Body of pancreas (tissue), 4 donors: ENCODE results near the gene GABRR1.

Experiments
- CTCF ChIP-seq, 7 experiments: fragments of 450-650 bp in 4 of 7; fragments of 200-600 bp in 3 of 7; sonication (generic) in 3 of 7; IDR thresholded peaks; one replicate each; pipeline ENCODE4 v1.5.1; 2016 to 2019; ENCODE audit warnings: antibody characterized with exemption in 7 of 7
- POLR2A ChIP-seq, 3 donors: fragments of 450-650 bp; IDR thresholded peaks; one replicate each; pipeline ENCODE4 v1.6.1; 2016; ENCODE audit warnings: antibody characterized with exemption in 3 of 3, mild to moderate bottlenecking in 2 of 3

DNA sequence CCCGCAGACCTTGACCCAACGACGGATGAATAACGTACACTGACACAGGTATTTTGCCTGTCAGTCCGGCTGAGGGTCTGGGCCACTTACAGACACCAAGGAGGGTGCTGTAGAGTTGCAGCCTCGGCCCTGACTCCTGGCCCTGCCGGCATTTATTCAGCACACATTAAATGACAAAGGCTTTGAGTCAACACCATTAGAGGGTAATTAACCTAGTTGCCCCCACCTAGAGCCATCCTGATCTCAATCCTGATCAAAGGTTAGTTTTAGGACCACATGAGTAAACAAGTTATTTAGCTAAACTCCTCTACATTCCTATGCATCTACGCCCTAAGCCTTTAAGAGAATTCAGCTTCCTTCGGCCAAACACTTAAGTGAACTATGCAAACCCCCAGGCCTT lies 83.2 kb downstream of the GABRR1 start:
- TF ChIP-seq CTCF (IDR thresholded peaks at IDR 0.05) = no peak
- TF ChIP-seq POLR2A (IDR thresholded peaks at IDR 0.05) = no peak
